ENCODE measurements around the gene NELL1. TPM values are rescaled to one million over a fixed set of nuclear protein-coding genes. Genes with fewer than 3 reads are reported as not detected.

NELL1 gene
- polyA plus RNA-seq, 1 of the 3 experiments (the other 2 are of a cell fraction): not detected

DNA sequence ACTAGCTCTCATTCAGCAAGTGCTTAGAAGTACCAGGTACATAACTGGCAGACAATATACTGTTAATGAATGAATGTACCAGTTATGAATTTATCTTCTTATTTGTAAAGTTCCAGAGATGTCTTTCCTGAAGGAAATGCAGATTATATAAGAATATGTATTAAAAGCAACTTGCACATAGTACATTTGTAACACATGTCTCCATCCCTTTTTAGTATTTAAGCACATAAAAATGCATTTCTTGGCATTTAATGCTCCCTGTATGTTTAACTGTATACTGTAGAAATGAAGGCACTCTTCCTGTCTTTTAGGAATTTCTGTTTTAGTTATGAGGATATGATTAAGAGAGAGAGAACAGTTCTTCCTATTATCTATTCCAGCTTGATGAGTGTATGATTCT lies 241.3 kb downstream of the NELL1 start:
- TF ChIP-seq, protein P1, sequence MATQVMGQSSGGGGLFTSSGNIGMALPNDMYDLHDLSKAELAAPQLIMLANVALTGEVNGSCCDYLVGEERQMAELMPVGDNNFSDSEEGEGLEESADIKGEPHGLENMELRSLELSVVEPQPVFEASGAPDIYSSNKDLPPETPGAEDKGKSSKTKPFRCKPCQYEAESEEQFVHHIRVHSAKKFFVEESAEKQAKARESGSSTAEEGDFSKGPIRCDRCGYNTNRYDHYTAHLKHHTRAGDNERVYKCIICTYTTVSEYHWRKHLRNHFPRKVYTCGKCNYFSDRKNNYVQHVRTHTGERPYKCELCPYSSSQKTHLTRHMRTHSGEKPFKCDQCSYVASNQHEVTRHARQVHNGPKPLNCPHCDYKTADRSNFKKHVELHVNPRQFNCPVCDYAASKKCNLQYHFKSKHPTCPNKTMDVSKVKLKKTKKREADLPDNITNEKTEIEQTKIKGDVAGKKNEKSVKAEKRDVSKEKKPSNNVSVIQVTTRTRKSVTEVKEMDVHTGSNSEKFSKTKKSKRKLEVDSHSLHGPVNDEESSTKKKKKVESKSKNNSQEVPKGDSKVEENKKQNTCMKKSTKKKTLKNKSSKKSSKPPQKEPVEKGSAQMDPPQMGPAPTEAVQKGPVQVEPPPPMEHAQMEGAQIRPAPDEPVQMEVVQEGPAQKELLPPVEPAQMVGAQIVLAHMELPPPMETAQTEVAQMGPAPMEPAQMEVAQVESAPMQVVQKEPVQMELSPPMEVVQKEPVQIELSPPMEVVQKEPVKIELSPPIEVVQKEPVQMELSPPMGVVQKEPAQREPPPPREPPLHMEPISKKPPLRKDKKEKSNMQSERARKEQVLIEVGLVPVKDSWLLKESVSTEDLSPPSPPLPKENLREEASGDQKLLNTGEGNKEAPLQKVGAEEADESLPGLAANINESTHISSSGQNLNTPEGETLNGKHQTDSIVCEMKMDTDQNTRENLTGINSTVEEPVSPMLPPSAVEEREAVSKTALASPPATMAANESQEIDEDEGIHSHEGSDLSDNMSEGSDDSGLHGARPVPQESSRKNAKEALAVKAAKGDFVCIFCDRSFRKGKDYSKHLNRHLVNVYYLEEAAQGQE (IDR thresholded peaks at IDR 0.05; ENCODE audit: low read depth, low read length): no peak
- TF ChIP-seq MEF2A (IDR thresholded peaks at IDR 0.05; ENCODE audit: borderline replicate concordance, low read depth) (no peak), RFX5 (IDR thresholded peaks at IDR 0.05; ENCODE audit: low read length) (no peak), NFIC (IDR thresholded peaks at IDR 0.05; ENCODE audit: borderline replicate concordance) (no peak), YY1 (IDR thresholded peaks at IDR 0.05; ENCODE audit: low read depth) (no peak), POLR2AphosphoS5 (IDR thresholded peaks at IDR 0.05; ENCODE audit: low read depth, low read length) (no peak), FOXJ3 (CRISPR knock-in tag; IDR thresholded peaks at IDR 0.05) (no peak), SIN3A (IDR thresholded peaks at IDR 0.05; ENCODE audit: borderline replicate concordance, low read depth, low read length) (no peak), RXRA (IDR thresholded peaks at IDR 0.05; ENCODE audit: borderline replicate concordance, low read depth) (no peak)
- TF ChIP-seq, protein P2, sequence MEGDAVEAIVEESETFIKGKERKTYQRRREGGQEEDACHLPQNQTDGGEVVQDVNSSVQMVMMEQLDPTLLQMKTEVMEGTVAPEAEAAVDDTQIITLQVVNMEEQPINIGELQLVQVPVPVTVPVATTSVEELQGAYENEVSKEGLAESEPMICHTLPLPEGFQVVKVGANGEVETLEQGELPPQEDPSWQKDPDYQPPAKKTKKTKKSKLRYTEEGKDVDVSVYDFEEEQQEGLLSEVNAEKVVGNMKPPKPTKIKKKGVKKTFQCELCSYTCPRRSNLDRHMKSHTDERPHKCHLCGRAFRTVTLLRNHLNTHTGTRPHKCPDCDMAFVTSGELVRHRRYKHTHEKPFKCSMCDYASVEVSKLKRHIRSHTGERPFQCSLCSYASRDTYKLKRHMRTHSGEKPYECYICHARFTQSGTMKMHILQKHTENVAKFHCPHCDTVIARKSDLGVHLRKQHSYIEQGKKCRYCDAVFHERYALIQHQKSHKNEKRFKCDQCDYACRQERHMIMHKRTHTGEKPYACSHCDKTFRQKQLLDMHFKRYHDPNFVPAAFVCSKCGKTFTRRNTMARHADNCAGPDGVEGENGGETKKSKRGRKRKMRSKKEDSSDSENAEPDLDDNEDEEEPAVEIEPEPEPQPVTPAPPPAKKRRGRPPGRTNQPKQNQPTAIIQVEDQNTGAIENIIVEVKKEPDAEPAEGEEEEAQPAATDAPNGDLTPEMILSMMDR (IDR thresholded peaks at IDR 0.05): no peak
- Histone ChIP-seq H2AFZ (ENCODE audit: low read depth) (no peak overlapping the region), H3K4me3 (ENCODE audit: low read depth in 2 of 2, low read length in 1 of 2) (no peak overlapping the region), H3F3A (replicated peaks; ENCODE audit: insufficient read depth) (no peaks in the 10 kb centered on the region), H3K4me1 (ENCODE audit: control insufficient read depth in 1 of 2, insufficient read depth in 2 of 2, low read depth in 1 of 2, low read length in 1 of 2) (peaks cover 0 to 8% of the 10 kb centered on the region in 2 experiments; a peak in 2 of 4 replicates), H3K79me2 (ENCODE audit: insufficient read depth) (no peaks in the 10 kb centered on the region), H3K4me2 (no peak overlapping the region), H4K20me1 (ENCODE audit: insufficient read depth) (no peaks in the 10 kb centered on the region), H3K9ac (no peak overlapping the region), H3K27ac (ENCODE audit: low read depth in 2 of 2, low read length in 1 of 2) (no peak overlapping the region), H3K27me3 (ENCODE audit: insufficient read depth) (no peaks in the 10 kb centered on the region), H3K9me3 (no peaks in the 10 kb centered on the region; the same call in 1 of the 2 replicates), H3K36me3 (replicated peaks in 1 of 2; ENCODE audit: control insufficient read depth in 1 of 2, insufficient read depth in 2 of 2, low read length in 1 of 2) (no peaks in the 10 kb centered on the region), H3K9me2 (no peaks in the 10 kb centered on the region)
- no peak for DNase-seq
- POLR2A ChIA-PET: no interaction called here
- CTCF ChIA-PET: interaction anchor here (0.6 to 1.3 kb wide), 3 partner anchors 27 to 31 kb away, joined by 3 to 4 read pairs (median 3); no protein-coding TSS in a partner anchor

DNA sequence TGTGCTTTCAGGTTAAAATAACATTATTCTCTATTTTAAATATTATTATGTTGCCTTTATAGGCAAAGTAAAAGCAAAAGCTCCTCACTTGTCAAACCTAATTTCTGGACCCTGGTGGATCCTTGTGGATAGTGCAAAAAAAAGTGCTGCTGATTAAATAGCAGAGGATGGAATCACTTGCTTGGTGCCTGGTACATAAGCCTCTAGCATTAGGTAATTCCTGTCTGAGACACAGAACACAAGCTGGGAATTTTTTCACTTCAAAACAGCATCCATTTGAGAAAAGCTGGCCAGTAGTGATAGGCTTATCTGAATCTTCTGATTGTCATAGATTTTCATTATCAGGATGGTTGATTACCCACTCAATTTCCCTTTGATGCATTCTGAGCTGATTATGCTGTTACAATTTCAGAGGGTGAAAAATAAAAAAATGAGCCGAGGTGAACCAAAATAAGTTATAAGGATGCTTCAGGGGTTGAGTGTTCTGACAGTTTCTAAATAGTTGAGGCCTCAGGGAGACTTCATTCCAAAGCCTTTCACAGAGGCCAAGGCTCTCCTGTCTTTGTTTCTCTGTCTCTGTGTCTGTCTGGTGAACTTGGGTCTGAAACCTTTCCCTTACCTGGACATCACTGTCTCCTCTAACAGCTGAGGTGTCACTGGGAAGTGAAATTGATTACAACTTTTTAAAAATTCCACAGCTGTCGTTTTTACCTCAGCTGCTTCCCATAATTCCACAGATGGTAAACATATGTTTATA lies 242.9 kb downstream of the NELL1 start:
- no peak overlapping the region for H3K4me2 ChIP-seq
- H3K36me3 ChIP-seq (replicated peaks in 1 of 2; ENCODE audit: control insufficient read depth in 1 of 2, insufficient read depth in 2 of 2, low read length in 1 of 2): no peaks in the 10 kb centered on the region
- no peak overlapping the region for H2AFZ ChIP-seq (ENCODE audit: low read depth)
- H3K27me3 ChIP-seq (ENCODE audit: insufficient read depth): no peaks in the 10 kb centered on the region
- H3K4me1 ChIP-seq (ENCODE audit: control insufficient read depth in 1 of 2, insufficient read depth in 2 of 2, low read depth in 1 of 2, low read length in 1 of 2): peaks cover 0 to 8% of the 10 kb centered on the region in 2 experiments; a peak in 2 of 4 replicates
- no peaks in the 10 kb centered on the region for H3F3A ChIP-seq (replicated peaks; ENCODE audit: insufficient read depth)
- no peak overlapping the region for H3K9ac ChIP-seq
- 0% methylated on average over 2 of the region's 2 CpGs for WGBS (ENCODE audit: low lambda C conversion rate)
- ChIA-PET CTCF (interaction anchor here (1.1 to 1.9 kb wide), 2 partner anchors 10 to 214 kb away, joined by 4 to 10 read pairs; no protein-coding TSS in a partner anchor), POLR2A (no interaction called here)
- H3K9me2 ChIP-seq: no peaks in the 10 kb centered on the region
- no peak overlapping the region for H3K4me3 ChIP-seq (ENCODE audit: low read depth in 2 of 2, low read length in 1 of 2)
- no peaks in the 10 kb centered on the region for H3K9me3 ChIP-seq
- no peak for DNase-seq
- TF ChIP-seq GATA2 (CRISPR knock-in tag; IDR thresholded peaks at IDR 0.05) (0 out of 2 replicates have a peak, but pooled peaks have one; percentile 11), MEF2A (IDR thresholded peaks at IDR 0.05; ENCODE audit: borderline replicate concordance, low read depth) (no peak)
- H3K27ac ChIP-seq (ENCODE audit: low read depth in 2 of 2, low read length in 1 of 2): peak overlapping the region in 1 of 2 experiments; percentile 39; a peak in 2 of 4 replicates
- no peaks in the 10 kb centered on the region for H4K20me1 ChIP-seq (ENCODE audit: insufficient read depth)
- H3K79me2 ChIP-seq (ENCODE audit: insufficient read depth): no peaks in the 10 kb centered on the region
